Neural progenitor cell (in vitro differentiated cells): ENCODE results near the gene C14orf93. TPM values are rescaled to one million over a fixed set of nuclear protein-coding genes. Genes with fewer than 3 reads are reported as not detected.

Source experiments
- DNase-seq: peaks from one replicate; pipeline ENCODE4 v3.0.0-alpha.2; 2016; ENCODE audit warnings: low spot score
- H2AFZ ChIP-seq: fragments of 200-600 bp; sonication (generic); replicated peaks from 2 replicates; pipeline ENCODE4 v1.6.1; 2016; ENCODE audit warnings: antibody characterized with exemption
- H3F3A ChIP-seq: fragments of 200-600 bp; sonication (generic); 2 replicates; pipeline ENCODE4 v1.6.1; 2016; ENCODE audit warnings: antibody characterized with exemption, low read depth
- H3K27ac ChIP-seq: fragments of 200-600 bp; sonication (generic); 2 replicates; pipeline ENCODE4 v1.5.1; 2016; ENCODE audit warnings: mild to moderate bottlenecking
- H3K27me3 ChIP-seq: fragments of 200-600 bp; sonication (generic); 2 replicates; pipeline ENCODE4 v1.6.1; 2016; ENCODE audit warnings: mild to moderate bottlenecking, moderate library complexity
- H3K36me3 ChIP-seq: fragments of 200-600 bp; sonication (generic); 2 replicates; pipeline ENCODE4 v1.5.1; 2016
- H3K4me1 ChIP-seq: fragments of 200-600 bp; sonication (generic); 2 replicates; pipeline ENCODE4 v1.6.1; 2016; ENCODE audit warnings: mixed run types
- H3K4me2 ChIP-seq: fragments of 200-600 bp; sonication (generic); 2 replicates; pipeline ENCODE4 v1.6.1; 2016
- H3K4me3 ChIP-seq: fragments of 200-600 bp; sonication (generic); 2 replicates; pipeline ENCODE4 v1.5.1; 2016
- H3K79me2 ChIP-seq: fragments of 200-600 bp; sonication (generic); 2 replicates; pipeline ENCODE4 v1.6.1; 2016; ENCODE audit warnings: low read depth
- H3K9ac ChIP-seq: fragments of 200-600 bp; sonication (generic); 2 replicates; pipeline ENCODE4 v1.6.1; 2016
- H3K9me3 ChIP-seq: fragments of 200-600 bp; sonication (generic); 2 replicates; pipeline ENCODE4 v1.5.1; 2016; ENCODE audit warnings: low read depth
- H4K20me1 ChIP-seq: fragments of 200-600 bp; sonication (generic); 2 replicates; pipeline ENCODE4 v1.6.1; 2016; ENCODE audit warnings: low read depth
- H3K27ac Mint-ChIP-seq: 3 replicates; pipeline ENCODE4 v1.8.0; 2021; ENCODE audit warnings: mixed read lengths
- H3K27me3 Mint-ChIP-seq: 2 replicates; pipeline ENCODE4 v1.8.0; 2022; ENCODE audit warnings: low read depth, mild to moderate bottlenecking, inconsistent platforms, moderate library complexity, mixed read lengths; ENCODE audit not compliant: insufficient read depth
- H3K36me3 Mint-ChIP-seq: 3 replicates; pipeline ENCODE4 v1.8.0; 2021; ENCODE audit warnings: mixed read lengths
- H3K4me1 Mint-ChIP-seq: 3 replicates; pipeline ENCODE4 v1.8.0; 2021; ENCODE audit warnings: mixed read lengths
- H3K4me3 Mint-ChIP-seq: 3 replicates; pipeline ENCODE4 v1.8.0; 2021; ENCODE audit warnings: mild to moderate bottlenecking, moderate library complexity, mixed read lengths
- H3K9me3 Mint-ChIP-seq: 3 replicates; pipeline ENCODE4 v1.8.0; 2020; ENCODE audit warnings: mixed read lengths
- EZH2 ChIP-seq: fragments of 200-600 bp; sonication (generic); IDR thresholded peaks from 2 replicates; pipeline ENCODE4 v1.6.1; 2017; ENCODE audit warnings: antibody characterized with exemption, mild to moderate bottlenecking, moderate library complexity
- EZH2phosphoT487 ChIP-seq: fragments of 200-600 bp; sonication (generic); IDR thresholded peaks from 2 replicates; pipeline ENCODE4 v1.6.1; 2017; ENCODE audit warnings: antibody characterized with exemption
- total RNA-seq: library from RNA; depleted of rRNA; stranded (reverse); fragments of >200 nt; gene quantifications from 2 replicates; pipeline ENCODE4 v1.2.3, GENCODE V29; 2015; ENCODE audit warnings: low replicate concordance
- TF ChIP-seq, protein P1 (sequence below): fragments of 200-600 bp; sonication (generic); IDR thresholded peaks from 2 replicates; pipeline ENCODE4 v1.5.1; 2017; ENCODE audit warnings: antibody characterized with exemption, mild to moderate bottlenecking

Gene C14orf93
- total RNA-seq, 1 donor from 2014 or later: 8.2 TPM

DNA sequence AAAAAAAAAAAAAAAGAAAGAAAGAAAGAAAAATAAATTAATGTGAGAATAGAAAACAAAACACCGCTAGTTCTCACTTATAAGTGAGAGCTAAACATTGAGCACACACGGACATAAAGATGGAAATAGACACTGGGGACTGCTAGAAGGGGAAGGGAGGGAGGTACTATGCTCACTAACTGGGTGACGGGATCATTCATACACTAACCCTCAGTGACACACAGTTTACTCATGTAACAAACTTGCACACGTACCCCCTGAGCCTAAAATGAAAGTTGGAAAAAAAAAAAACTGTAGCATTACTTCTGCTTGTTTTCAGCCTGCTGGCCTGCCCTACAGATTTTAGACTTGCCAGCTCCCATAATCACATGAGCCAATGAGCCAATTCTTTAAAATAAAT lies 70.3 kb downstream of the C14orf93 start:
- H4K20me1 ChIP-seq: no peaks in the 10 kb centered on the region
- no peak overlapping the region for H3K9ac ChIP-seq
- DNase-seq: no peak
- no peaks in the 10 kb centered on the region for H3K27me3 ChIP-seq
- H3K36me3 ChIP-seq: no peaks in the 10 kb centered on the region
- no peak for TF ChIP-seq EZH2
- no peak for TF ChIP-seq EZH2phosphoT487
- TF ChIP-seq, protein P1, sequence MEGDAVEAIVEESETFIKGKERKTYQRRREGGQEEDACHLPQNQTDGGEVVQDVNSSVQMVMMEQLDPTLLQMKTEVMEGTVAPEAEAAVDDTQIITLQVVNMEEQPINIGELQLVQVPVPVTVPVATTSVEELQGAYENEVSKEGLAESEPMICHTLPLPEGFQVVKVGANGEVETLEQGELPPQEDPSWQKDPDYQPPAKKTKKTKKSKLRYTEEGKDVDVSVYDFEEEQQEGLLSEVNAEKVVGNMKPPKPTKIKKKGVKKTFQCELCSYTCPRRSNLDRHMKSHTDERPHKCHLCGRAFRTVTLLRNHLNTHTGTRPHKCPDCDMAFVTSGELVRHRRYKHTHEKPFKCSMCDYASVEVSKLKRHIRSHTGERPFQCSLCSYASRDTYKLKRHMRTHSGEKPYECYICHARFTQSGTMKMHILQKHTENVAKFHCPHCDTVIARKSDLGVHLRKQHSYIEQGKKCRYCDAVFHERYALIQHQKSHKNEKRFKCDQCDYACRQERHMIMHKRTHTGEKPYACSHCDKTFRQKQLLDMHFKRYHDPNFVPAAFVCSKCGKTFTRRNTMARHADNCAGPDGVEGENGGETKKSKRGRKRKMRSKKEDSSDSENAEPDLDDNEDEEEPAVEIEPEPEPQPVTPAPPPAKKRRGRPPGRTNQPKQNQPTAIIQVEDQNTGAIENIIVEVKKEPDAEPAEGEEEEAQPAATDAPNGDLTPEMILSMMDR: no peak
- no peak overlapping the region for H2AFZ ChIP-seq
- no peaks in the 10 kb centered on the region for H3K9me3 ChIP-seq
- no peak overlapping the region for H3K4me2 ChIP-seq
- no peaks in the 10 kb centered on the region for H3K79me2 ChIP-seq
- Mint-ChIP-seq H3K9me3 (no peaks in the 10 kb centered on the region), H3K27me3 (no peaks in the 10 kb centered on the region), H3K4me3 (no peak overlapping the region), H3K4me1 (no peaks in the 10 kb centered on the region), H3K27ac (peak overlapping the region; percentile 28), H3K36me3 (peaks cover 18% of the 10 kb centered on the region)
- H3K27ac ChIP-seq: no peak overlapping the region
- H3K4me3 ChIP-seq: no peak overlapping the region
- H3K4me1 ChIP-seq: no peaks in the 10 kb centered on the region
- peaks cover 7% of the 10 kb centered on the region for H3F3A ChIP-seq

Other genes with a start within 250 kb of the C14orf93 start
- gene OXA1L, start 243.5 kb downstream of the C14orf93 start, total RNA-seq: 101 and 116 TPM in 2 replicates
- 2.8 and 5.6 TPM in 2 replicates for gene SLC7A7, start 194.7 kb downstream of the C14orf93 start, total RNA-seq
- 28.1 and 71.5 TPM in 2 replicates for gene MRPL52, start 180.3 kb downstream of the C14orf93 start, total RNA-seq
- gene MMP14, start 173.6 kb downstream of the C14orf93 start, total RNA-seq: 15.1 and 25.2 TPM in 2 replicates
- 0.92 and 4.2 TPM in 2 replicates for gene LRP10, start 138.4 kb downstream of the C14orf93 start, total RNA-seq
- 1.7 and 3.3 TPM in 2 replicates for gene REM2, start 126.9 kb downstream of the C14orf93 start, total RNA-seq
- gene RBM23, start 91.0 kb downstream of the C14orf93 start, total RNA-seq: 139 and 170 TPM in 2 replicates
- 54.6 and 97.6 TPM in 2 replicates for gene PRMT5, start 80.8 kb downstream of the C14orf93 start, total RNA-seq
- gene HAUS4, start 53.1 kb downstream of the C14orf93 start, total RNA-seq: 93.3 and 103 TPM in 2 replicates
- gene AJUBA, start 27.6 kb downstream of the C14orf93 start, total RNA-seq: 99.6 and 147 TPM in 2 replicates
- 154 and 223 TPM in 2 replicates for gene PSMB5, start 24.8 kb upstream of the C14orf93 start, total RNA-seq
- not detected in 2 replicates for gene PSMB11, start 32.1 kb upstream of the C14orf93 start, total RNA-seq
- 15.0 and 35.9 TPM in 2 replicates for gene CDH24, start 47.4 kb upstream of the C14orf93 start, total RNA-seq
- 184 and 215 TPM in 2 replicates for gene ACIN1, start 85.0 kb upstream of the C14orf93 start, total RNA-seq
- gene C14orf119, start 85.4 kb upstream of the C14orf93 start, total RNA-seq: 32.0 and 37.5 TPM in 2 replicates
- 0.06 TPM in 1 of 2 replicates, not detected in the other for gene CIROP, start 94.8 kb upstream of the C14orf93 start, total RNA-seq
- not detected in 2 replicates for gene CEBPE, start 109.1 kb upstream of the C14orf93 start, total RNA-seq
- 56.5 and 83.7 TPM in 2 replicates for gene SLC7A8, start 173.5 kb upstream of the C14orf93 start, total RNA-seq
- gene RNF212B, start 227.8 kb upstream of the C14orf93 start, total RNA-seq: 0.50 TPM in 1 of 2 replicates, not detected in the other